ENCODE measurements around the gene RTBDN. TPM values are rescaled to one million over a fixed set of nuclear protein-coding genes. Genes with fewer than 3 reads are reported as not detected.

RTBDN gene
- polyA plus RNA-seq, 6 donors from 2014 or later = not detected

Other genes with a start within 250 kb of the RTBDN start
- 10 to 100 TPM in 4 of 6 donors, 1 to 10 TPM in 1, not detected in 1; 9.7 to 13.1 (median 12.2) TPM for gene ZNF490, start 223.8 kb downstream of the RTBDN start, polyA plus RNA-seq (ENCODE audit: low read depth in 6 of 6)
- 10 to 100 TPM; 22.8 to 44.1 (median 28.2) TPM for gene ZNF791, start 223.7 kb downstream of the RTBDN start, polyA plus RNA-seq (ENCODE audit: low read depth in 6 of 6)
- 10 to 100 TPM; 64.1 to 97.0 (median 76.9) TPM for gene MAN2B1, start 167.8 kb downstream of the RTBDN start, polyA plus RNA-seq (ENCODE audit: low read depth in 6 of 6)
- gene WDR83, start 167.8 kb downstream of the RTBDN start, polyA plus RNA-seq (ENCODE audit: low read depth in 6 of 6) = 10 to 100 TPM; 12.6 to 34.5 (median 17.5) TPM
- 100 to 1,000 TPM in 2 of 6 donors, 10 to 100 TPM in 4; 83.5 to 132 (median 85.5) TPM for gene DHPS, start 152.7 kb downstream of the RTBDN start, polyA plus RNA-seq (ENCODE audit: low read depth in 6 of 6)
- gene GNG14, start 146.6 kb downstream of the RTBDN start, polyA plus RNA-seq (ENCODE audit: low read depth in 6 of 6) = not detected
- gene FBXW9, start 137.9 kb downstream of the RTBDN start, polyA plus RNA-seq (ENCODE audit: low read depth in 6 of 6) = 1 to 10 TPM; 2.0 to 5.8 (median 4.9) TPM
- 1 to 10 TPM in 5 of 6 donors, not detected in 1; 1.7 to 3.5 (median 2.7) TPM for gene TNPO2, start 110.6 kb downstream of the RTBDN start, polyA plus RNA-seq (ENCODE audit: low read depth in 6 of 6)
- 100 to 1,000 TPM; 207 to 269 (median 230) TPM for gene TRIR, start 99.9 kb downstream of the RTBDN start, polyA plus RNA-seq (ENCODE audit: low read depth in 6 of 6)
- 100 to 1,000 TPM in 1 of 6 donors, 10 to 100 TPM in 5; 46.3 to 105 (median 53.5) TPM for gene GET3, start 97.1 kb downstream of the RTBDN start, polyA plus RNA-seq (ENCODE audit: low read depth in 6 of 6)
- gene BEST2, start 82.8 kb downstream of the RTBDN start, polyA plus RNA-seq (ENCODE audit: low read depth in 6 of 6) = under 1 TPM in 1 of 6 donors, not detected in 5; 0.23 TPM
- gene HOOK2, start 59.0 kb downstream of the RTBDN start, polyA plus RNA-seq (ENCODE audit: low read depth in 6 of 6) = 1 to 10 TPM; 1.1 to 7.1 (median 3.3) TPM
- gene JUNB, start 43.1 kb downstream of the RTBDN start, polyA plus RNA-seq (ENCODE audit: low read depth in 6 of 6) = 1,000 to 10,000 TPM in 5 of 6 donors, 100 to 1,000 TPM in 1; 777 to 2,686 (median 1,649) TPM
- 100 to 1,000 TPM in 5 of 6 donors, 10 to 100 TPM in 1; 96.8 to 203 (median 126) TPM for gene PRDX2, start 32.8 kb downstream of the RTBDN start, polyA plus RNA-seq (ENCODE audit: low read depth in 6 of 6)
- 1 to 10 TPM in 5 of 6 donors, not detected in 1; 2.0 to 6.6 (median 5.2) TPM for gene THSD8, start 32.5 kb downstream of the RTBDN start, polyA plus RNA-seq (ENCODE audit: low read depth in 6 of 6)
- gene RNASEH2A, start 28.0 kb downstream of the RTBDN start, polyA plus RNA-seq (ENCODE audit: low read depth in 6 of 6) = 10 to 100 TPM; 19.7 to 30.9 (median 25.1) TPM
- gene MAST1, start 3.9 kb upstream of the RTBDN start, polyA plus RNA-seq (ENCODE audit: low read depth in 6 of 6) = 1 to 10 TPM in 3 of 6 donors, under 1 TPM in 2, not detected in 1; 0.10 to 2.5 (median 1.0) TPM
- 10 to 100 TPM; 24.5 to 55.8 (median 40.6) TPM for gene DNASE2, start 46.9 kb upstream of the RTBDN start, polyA plus RNA-seq (ENCODE audit: low read depth in 6 of 6)
- not detected for gene KLF1, start 52.6 kb upstream of the RTBDN start, polyA plus RNA-seq (ENCODE audit: low read depth in 6 of 6)
- 10 to 100 TPM in 5 of 6 donors, 1 to 10 TPM in 1; 7.8 to 16.3 (median 13.4) TPM for gene GCDH, start 56.6 kb upstream of the RTBDN start, polyA plus RNA-seq (ENCODE audit: low read depth in 6 of 6)
- gene SYCE2, start 84.7 kb upstream of the RTBDN start, polyA plus RNA-seq (ENCODE audit: low read depth in 6 of 6) = under 1 TPM in 1 of 6 donors, not detected in 5; 0.21 TPM
- 10 to 100 TPM; 33.8 to 63.0 (median 44.0) TPM for gene FARSA, start 99.1 kb upstream of the RTBDN start, polyA plus RNA-seq (ENCODE audit: low read depth in 6 of 6)
- gene CALR, start 104.0 kb upstream of the RTBDN start, polyA plus RNA-seq (ENCODE audit: low read depth in 6 of 6) = 100 to 1,000 TPM in 5 of 6 donors, 10 to 100 TPM in 1; 97.4 to 189 (median 155) TPM
- 100 to 1,000 TPM in 3 of 6 donors, 10 to 100 TPM in 3; 82.9 to 119 (median 99.3) TPM for gene RAD23A, start 111.3 kb upstream of the RTBDN start, polyA plus RNA-seq (ENCODE audit: low read depth in 6 of 6)
- 10 to 100 TPM; 49.4 to 65.9 (median 52.7) TPM for gene GADD45GIP1, start 122.6 kb upstream of the RTBDN start, polyA plus RNA-seq (ENCODE audit: low read depth in 6 of 6)
- gene DAND5, start 135.0 kb upstream of the RTBDN start, polyA plus RNA-seq (ENCODE audit: low read depth in 6 of 6) = not detected
- 1 to 10 TPM in 2 of 6 donors, under 1 TPM in 2, not detected in 2; 0.21 to 2.1 (median 1.1) TPM for gene NFIX, start 160.9 kb upstream of the RTBDN start, polyA plus RNA-seq (ENCODE audit: low read depth in 6 of 6)